IMR-90 (cell line): ENCODE measurements around the gene ETV3L. TPM values are rescaled to one million over a fixed set of nuclear protein-coding genes. Genes with fewer than 3 reads are reported as not detected.

Experiments used
- ATAC-seq: fragments of 200-7000 bp; cut with Tn5 transposase; 2 replicates; pipeline ENCODE4 v1.9.1; 2020; ENCODE audit warnings: low read depth, mild to moderate bottlenecking, moderate library complexity
- BruUV-seq: library from RNA; stranded (reverse); fragments of 400-500 nt; replicated peaks from 2 replicates; lab custom pipeline; 2021; lab: Mats Ljungman, UMichigan
- CTCF ChIA-PET: fragments of 300-600 bp; formaldehyde crosslinking; extraction: SDS; loops from one replicate; lab custom pipeline; 2021; ENCODE audit warnings: antibody characterized with exemption; lab: Yijun Ruan, JAX
- POLR2A ChIA-PET: fragments of 300-600 bp; sonication (Branson Sonifier 250); formaldehyde crosslinking; loops from one replicate; lab custom pipeline; 2022; ENCODE audit warnings: antibody characterized with exemption; ENCODE audit not compliant: unreplicated experiment; lab: Charles Lee
- DNase-seq: peaks from one replicate; pipeline ENCODE4 v3.0.0; 2013
- H2AFZ ChIP-seq: replicated peaks from 2 replicates; pipeline ENCODE3; 2013; ENCODE audit warnings: low read length, mild to moderate bottlenecking; ENCODE audit not compliant: poor library complexity
- H2AK5ac ChIP-seq: 2 replicates; pipeline ENCODE4 v1.6.1; 2013; ENCODE audit warnings: low read depth, low read length, inconsistent platforms
- H2AK9ac ChIP-seq: replicated peaks from 2 replicates; pipeline ENCODE3; 2013; ENCODE audit warnings: mild to moderate bottlenecking, low read depth, low read length, moderate library complexity; ENCODE audit not compliant: poor library complexity
- H2BK120ac ChIP-seq: 2 replicates; pipeline ENCODE4 v1.6.1; 2013; ENCODE audit warnings: low read depth, low read length, inconsistent platforms
- H2BK15ac ChIP-seq: 3 replicates; pipeline ENCODE4 v1.6.1; 2013; ENCODE audit warnings: low read depth, low read length, inconsistent platforms
- H2BK20ac ChIP-seq: 2 replicates; pipeline ENCODE4 v1.6.1; 2013; ENCODE audit warnings: low read depth, mild to moderate bottlenecking, inconsistent platforms, low read length, moderate library complexity
- H2BK5ac ChIP-seq: 2 replicates; pipeline ENCODE4 v1.6.1; 2013; ENCODE audit warnings: mild to moderate bottlenecking, low read depth, low read length, inconsistent platforms; ENCODE audit not compliant: poor library complexity, severe bottlenecking
- H3K14ac ChIP-seq: replicated peaks from 2 replicates; pipeline ENCODE4 v1.6.1; 2013; ENCODE audit warnings: low read depth, low read length, inconsistent platforms
- H3K18ac ChIP-seq: 2 replicates; pipeline ENCODE4 v1.6.1; 2013; ENCODE audit warnings: low read depth, low read length, control low read depth
- H3K23ac ChIP-seq: 2 replicates; pipeline ENCODE4 v1.6.1; 2013; ENCODE audit warnings: low read depth, low read length, inconsistent platforms
- H3K27ac ChIP-seq: 2 replicates; pipeline ENCODE4 v1.5.1; 2013; ENCODE audit warnings: mild to moderate bottlenecking, control low read depth, low read length; ENCODE audit not compliant: insufficient read depth
- H3K27me3 ChIP-seq: 2 replicates; pipeline ENCODE4 v1.6.1; 2013; ENCODE audit warnings: low read length; ENCODE audit not compliant: control insufficient read depth, insufficient read depth
- H3K36me3 ChIP-seq: 2 replicates; pipeline ENCODE4 v1.6.1; 2013; ENCODE audit warnings: low read length, mixed read lengths; ENCODE audit not compliant: control insufficient read depth, insufficient read depth
- H3K4ac ChIP-seq: 2 replicates; pipeline ENCODE4 v1.6.1; 2013; ENCODE audit warnings: low read depth, low read length, inconsistent platforms
- H3K4me1 ChIP-seq: 2 replicates; pipeline ENCODE4 v1.6.1; 2013; ENCODE audit warnings: low read length, mixed read lengths; ENCODE audit not compliant: control insufficient read depth, insufficient read depth
- H3K4me2 ChIP-seq: 2 replicates; pipeline ENCODE4 v1.6.1; 2013; ENCODE audit warnings: low read depth, mild to moderate bottlenecking, control low read depth, low read length, moderate library complexity
- H3K4me3 ChIP-seq: 2 replicates; pipeline ENCODE4 v1.5.1; 2013; ENCODE audit warnings: low read depth, mild to moderate bottlenecking, control low read depth, low read length, moderate library complexity; ENCODE audit not compliant: insufficient read depth
- H3K56ac ChIP-seq: 2 replicates; pipeline ENCODE4 v1.6.1; 2013; ENCODE audit warnings: low read length, inconsistent platforms; ENCODE audit not compliant: insufficient read depth; ENCODE audit errors: extremely low read depth
- H3K79me1 ChIP-seq, 2 experiments: 2 replicates each; pipeline ENCODE4 v1.6.1; 2013; ENCODE audit warnings: low read length in 2 of 2, inconsistent platforms in 1 of 2, low read depth in 1 of 2
- H3K9ac ChIP-seq: 2 replicates; pipeline ENCODE4 v1.6.1; 2013; ENCODE audit warnings: low read depth, low read length, control low read depth
- H3K9me1 ChIP-seq: 2 replicates; pipeline ENCODE4 v1.6.1; 2013; ENCODE audit warnings: low read length, inconsistent platforms; ENCODE audit not compliant: insufficient read depth
- H3K9me3 ChIP-seq: 2 replicates; pipeline ENCODE4 v1.6.1; 2013; ENCODE audit warnings: low read length; ENCODE audit not compliant: control insufficient read depth, insufficient read depth
- H4K20me1 ChIP-seq: 2 replicates; pipeline ENCODE4 v1.6.1; 2013; ENCODE audit warnings: low read length, inconsistent platforms; ENCODE audit not compliant: insufficient read depth
- H4K5ac ChIP-seq: 2 replicates; pipeline ENCODE4 v1.6.1; 2013; ENCODE audit warnings: mild to moderate bottlenecking, low read depth, low read length, control low read depth
- H4K8ac ChIP-seq, 2 experiments: 2 replicates each; pipeline ENCODE4 v1.6.1; 2013; ENCODE audit warnings: low read depth in 2 of 2, low read length in 2 of 2, control low read depth in 1 of 2, inconsistent platforms in 1 of 2
- H4K91ac ChIP-seq: 2 replicates; pipeline ENCODE4 v1.6.1; 2013; ENCODE audit warnings: low read depth, low read length, inconsistent platforms; ENCODE audit not compliant: insufficient read depth
- BHLHE40 ChIP-seq: fragments of 150-350 bp; IDR thresholded peaks from 2 replicates; pipeline ENCODE4 v1.6.1; 2016; ENCODE audit warnings: mild to moderate bottlenecking, low read depth, low read length
- CEBPB ChIP-seq: IDR thresholded peaks from 2 replicates; pipeline ENCODE4 v1.6.1; 2012; ENCODE audit warnings: low read depth, low read length, improper control_type of control experiment
- CHD1 ChIP-seq: IDR thresholded peaks from 2 replicates; pipeline ENCODE4 v1.6.1; 2012; ENCODE audit warnings: low read depth, low read length, improper control_type of control experiment
- FOS ChIP-seq: fragments of 150-350 bp; IDR thresholded peaks from 2 replicates; pipeline ENCODE4 v1.6.1; 2016; ENCODE audit warnings: low read depth, low read length
- MAFK ChIP-seq: IDR thresholded peaks from 2 replicates; pipeline ENCODE4 v1.6.1; 2012; ENCODE audit warnings: low read depth, low read length, improper control_type of control experiment
- MAZ ChIP-seq: IDR thresholded peaks from 2 replicates; pipeline ENCODE4 v1.6.1; 2012; ENCODE audit warnings: low read depth, mild to moderate bottlenecking, low read length, improper control_type of control experiment, moderate library complexity, borderline replicate concordance
- MXI1 ChIP-seq: IDR thresholded peaks from 2 replicates; pipeline ENCODE4 v1.6.1; 2012; ENCODE audit warnings: low read depth, mild to moderate bottlenecking, low read length, moderate library complexity, borderline replicate concordance
- NFE2L2 ChIP-seq: fragments of 150-350 bp; IDR thresholded peaks from 2 replicates; pipeline ENCODE4 v1.6.1; 2016; ENCODE audit warnings: low read depth, mild to moderate bottlenecking, low read length
- POLR2A ChIP-seq: IDR thresholded peaks from 2 replicates; pipeline ENCODE4 v1.6.1; 2012; ENCODE audit warnings: mild to moderate bottlenecking, low read depth, low read length
- RCOR1 ChIP-seq: IDR thresholded peaks from 2 replicates; pipeline ENCODE4 v1.6.1; 2012; ENCODE audit warnings: mild to moderate bottlenecking, low read length, improper control_type of control experiment; ENCODE audit not compliant: insufficient replicate concordance
- RFX5 ChIP-seq: IDR thresholded peaks from 2 replicates; pipeline ENCODE4 v1.8.0; 2012; ENCODE audit warnings: low read depth, mild to moderate bottlenecking, low read length, moderate library complexity
- WGBS, 2 experiments: methylation state at CpG; one replicate each; pipeline versions ENCODE4 v1.1.5 to v1.1.7; 2013; ENCODE audit warnings: missing lambda C conversion rate in 2 of 2; ENCODE audit not compliant: insufficient read length in 1 of 2; ENCODE audit errors: extremely low coverage in 2 of 2; 5-methylcytosine and 5-hydroxymethylcytosine counted together
- dilution Hi-C: fragments of 300-500 bp; cut with HindIII; formaldehyde crosslinking; loops from one replicate; pipeline ENCODE4 v1.14.3; 2018; ENCODE audit warnings: low sequenced_read_pairs; ENCODE audit not compliant: unreplicated experiment
- in situ Hi-C: fragments of 300-500 bp; cut with MboI; formaldehyde crosslinking; loops from 3 replicates; pipeline ENCODE4 v1.14.3; 2019; ENCODE audit warnings: low sequenced_read_pairs, inconsistent platforms, mixed read lengths
- intact Hi-C: fragments of 100-400 bp; cut with micrococcal nuclease; formaldehyde crosslinking; loops from 2 replicates; pipeline ENCODE4 v1.10.0; 2022
- polyA plus RNA-seq, 3 experiments: library from polyadenylated mRNA; depleted of rRNA; stranded (reverse); fragments of >200 nt; gene quantifications; 2 replicates each; pipeline ENCODE4 v1.2.3, GENCODE V29; 2012; ENCODE audit warnings: low replicate concordance in 1 of 3
- total RNA-seq: library from RNA; depleted of rRNA; stranded (reverse); fragments of >200 nt; gene quantifications from 2 replicates; pipeline ENCODE4 v1.2.3, GENCODE V29; 2012
- TF ChIP-seq, protein P1 (sequence below): fragments of 150-350 bp; IDR thresholded peaks from 2 replicates; pipeline ENCODE4 v1.6.1; 2016; ENCODE audit warnings: low read depth, mild to moderate bottlenecking, low read length, moderate library complexity, borderline replicate concordance
- TF ChIP-seq, protein P2 (sequence below): fragments of 150-350 bp; IDR thresholded peaks from 2 replicates; pipeline ENCODE4 v1.6.1; 2017; ENCODE audit warnings: mild to moderate bottlenecking, antibody characterized with exemption, low read length, low read depth
- TF ChIP-seq, protein P3 (sequence below): conservative IDR thresholded peaks from 2 replicates; pipeline ENCODE4 v1.5.1; 2012; ENCODE audit warnings: mild to moderate bottlenecking, low read depth, low read length, improper control_type of control experiment

Gene ETV3L
- total and polyA plus RNA-seq, 2 of the 4 experiments (the other 2 are of a cell fraction) = not detected

DNA sequence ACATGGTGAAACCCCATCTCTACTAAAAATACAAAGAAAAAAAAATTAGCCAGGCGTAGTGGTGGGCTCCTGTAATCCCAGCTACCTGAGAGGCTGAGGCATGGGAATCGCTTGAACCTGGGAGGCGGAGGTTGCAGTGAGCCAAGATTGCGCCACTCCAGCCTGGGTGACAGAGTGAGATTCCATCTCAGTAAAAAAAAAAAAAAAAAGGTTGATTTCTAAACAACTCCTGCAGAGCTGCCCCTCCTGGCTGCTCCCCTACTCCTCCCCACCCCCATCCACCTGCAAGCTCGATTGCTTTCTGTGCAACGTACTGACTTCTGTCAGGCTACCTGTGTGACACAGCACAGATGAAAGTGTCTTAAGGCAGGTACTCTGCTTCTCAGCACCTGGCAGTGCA is 13.3 kb downstream of the ETV3L start:
- no peak overlapping the region for H3K9ac ChIP-seq
- H2BK120ac ChIP-seq = no peak overlapping the region
- H2AK9ac ChIP-seq = no peak overlapping the region
- no peak overlapping the region for H3K18ac ChIP-seq
- POLR2A ChIA-PET = no interaction called here
- in situ Hi-C loops = no loop called here
- H3K79me1 ChIP-seq = no peaks in the 10 kb centered on the region
- peaks cover 11% of the 10 kb centered on the region for H3K27me3 ChIP-seq
- H3K56ac ChIP-seq = no peak overlapping the region
- no peak overlapping the region for H3K23ac ChIP-seq
- 21% methylated on average over 2 of the region's 6 CpGs; no CpG with 5 or more reads in 1 of the 2 experiments for WGBS, 2 experiments
- H2BK15ac ChIP-seq = no peak overlapping the region
- no peak overlapping the region for H3K27ac ChIP-seq
- intact Hi-C loops = no loop called here
- no peak overlapping the region for H3K4me2 ChIP-seq
- TF ChIP-seq MAZ = no peak
- no peak for TF ChIP-seq CHD1
- TF ChIP-seq, protein P1, sequence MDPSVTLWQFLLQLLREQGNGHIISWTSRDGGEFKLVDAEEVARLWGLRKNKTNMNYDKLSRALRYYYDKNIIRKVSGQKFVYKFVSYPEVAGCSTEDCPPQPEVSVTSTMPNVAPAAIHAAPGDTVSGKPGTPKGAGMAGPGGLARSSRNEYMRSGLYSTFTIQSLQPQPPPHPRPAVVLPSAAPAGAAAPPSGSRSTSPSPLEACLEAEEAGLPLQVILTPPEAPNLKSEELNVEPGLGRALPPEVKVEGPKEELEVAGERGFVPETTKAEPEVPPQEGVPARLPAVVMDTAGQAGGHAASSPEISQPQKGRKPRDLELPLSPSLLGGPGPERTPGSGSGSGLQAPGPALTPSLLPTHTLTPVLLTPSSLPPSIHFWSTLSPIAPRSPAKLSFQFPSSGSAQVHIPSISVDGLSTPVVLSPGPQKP = no peak
- no peak for TF ChIP-seq FOS
- TF ChIP-seq RCOR1 = no peak
- no peak for TF ChIP-seq BHLHE40
- TF ChIP-seq RFX5 = no peak
- TF ChIP-seq, protein P2, sequence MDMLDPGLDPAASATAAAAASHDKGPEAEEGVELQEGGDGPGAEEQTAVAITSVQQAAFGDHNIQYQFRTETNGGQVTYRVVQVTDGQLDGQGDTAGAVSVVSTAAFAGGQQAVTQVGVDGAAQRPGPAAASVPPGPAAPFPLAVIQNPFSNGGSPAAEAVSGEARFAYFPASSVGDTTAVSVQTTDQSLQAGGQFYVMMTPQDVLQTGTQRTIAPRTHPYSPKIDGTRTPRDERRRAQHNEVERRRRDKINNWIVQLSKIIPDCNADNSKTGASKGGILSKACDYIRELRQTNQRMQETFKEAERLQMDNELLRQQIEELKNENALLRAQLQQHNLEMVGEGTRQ = no peak
- no peak for TF ChIP-seq MXI1
- TF ChIP-seq MAFK = no peak
- TF ChIP-seq CEBPB = no peak
- no peak for TF ChIP-seq NFE2L2
- TF ChIP-seq POLR2A = no peak
- TF ChIP-seq, protein P3, sequence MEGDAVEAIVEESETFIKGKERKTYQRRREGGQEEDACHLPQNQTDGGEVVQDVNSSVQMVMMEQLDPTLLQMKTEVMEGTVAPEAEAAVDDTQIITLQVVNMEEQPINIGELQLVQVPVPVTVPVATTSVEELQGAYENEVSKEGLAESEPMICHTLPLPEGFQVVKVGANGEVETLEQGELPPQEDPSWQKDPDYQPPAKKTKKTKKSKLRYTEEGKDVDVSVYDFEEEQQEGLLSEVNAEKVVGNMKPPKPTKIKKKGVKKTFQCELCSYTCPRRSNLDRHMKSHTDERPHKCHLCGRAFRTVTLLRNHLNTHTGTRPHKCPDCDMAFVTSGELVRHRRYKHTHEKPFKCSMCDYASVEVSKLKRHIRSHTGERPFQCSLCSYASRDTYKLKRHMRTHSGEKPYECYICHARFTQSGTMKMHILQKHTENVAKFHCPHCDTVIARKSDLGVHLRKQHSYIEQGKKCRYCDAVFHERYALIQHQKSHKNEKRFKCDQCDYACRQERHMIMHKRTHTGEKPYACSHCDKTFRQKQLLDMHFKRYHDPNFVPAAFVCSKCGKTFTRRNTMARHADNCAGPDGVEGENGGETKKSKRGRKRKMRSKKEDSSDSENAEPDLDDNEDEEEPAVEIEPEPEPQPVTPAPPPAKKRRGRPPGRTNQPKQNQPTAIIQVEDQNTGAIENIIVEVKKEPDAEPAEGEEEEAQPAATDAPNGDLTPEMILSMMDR = no peak
- H3K4me1 ChIP-seq = no peaks in the 10 kb centered on the region; the same call in 1 of the 2 replicates
- no peak overlapping the region for H2AK5ac ChIP-seq
- no peaks in the 10 kb centered on the region for H4K20me1 ChIP-seq
- no peaks in the 10 kb centered on the region for H3K9me3 ChIP-seq
- CTCF ChIA-PET = interaction anchor here (1.2 to 2.2 kb wide), 3 partner anchors 12 to 70 kb away, joined by 3 to 7 read pairs (median 7); no protein-coding TSS in a partner anchor
- H2BK20ac ChIP-seq = no peak overlapping the region
- no peak overlapping the region for H4K8ac ChIP-seq
- dilution Hi-C loops = no loop called here
- ATAC-seq (no peak), DNase-seq (no peak)
- no peaks in the 10 kb centered on the region for H3K36me3 ChIP-seq
- no peak overlapping the region for H4K91ac ChIP-seq
- no peak overlapping the region for H3K4me3 ChIP-seq
- H2BK5ac ChIP-seq = no peak overlapping the region
- H3K4ac ChIP-seq = no peak overlapping the region
- H3K14ac ChIP-seq = no peak overlapping the region
- H3K9me1 ChIP-seq = no peaks in the 10 kb centered on the region
- no TSS peak for BruUV-seq
- H2AFZ ChIP-seq = no peak overlapping the region
- H4K5ac ChIP-seq = no peak overlapping the region
